WTC11 (cell line): Measurements from ENCODE around the gene LGALS4. TPM values are rescaled to one million over a fixed set of nuclear protein-coding genes. Genes with fewer than 3 reads are reported as not detected.

ENCODE experiments used
- ATAC-seq: fragments of 200-7000 bp; cut with Tn5 transposase; 2 replicates; pipeline ENCODE4 v1.10.0; 2021; ENCODE audit warnings: mild to moderate bottlenecking, moderate library complexity
- CTCF ChIA-PET: fragments of 300-600 bp; sonication (Branson Sonifier 250); formaldehyde crosslinking; loops from one replicate; lab custom pipeline; 2021; ENCODE audit warnings: antibody characterized with exemption; lab: Charles Lee
- POLR2A ChIA-PET: fragments of 350-600 bp; sonication (Branson Sonifier 250); formaldehyde crosslinking; loops from one replicate; lab custom pipeline; 2021; ENCODE audit warnings: antibody characterized with exemption; lab: Charles Lee
- DNase-seq: peaks from one replicate; pipeline ENCODE4 v3.0.0; 2021; ENCODE audit warnings: low spot score
- H3K27ac Mint-ChIP-seq: 2 replicates; pipeline ENCODE4 v1.8.0; 2021; ENCODE audit warnings: mixed read lengths
- H3K27me3 Mint-ChIP-seq: 2 replicates; pipeline ENCODE4 v1.8.0; 2021; ENCODE audit warnings: low read depth, mild to moderate bottlenecking, moderate library complexity, mixed read lengths
- H3K36me3 Mint-ChIP-seq: 2 replicates; pipeline ENCODE4 v1.8.0; 2021; ENCODE audit warnings: mixed read lengths
- H3K4me1 Mint-ChIP-seq: 2 replicates; pipeline ENCODE4 v1.8.0; 2022; ENCODE audit warnings: mixed read lengths
- H3K4me3 Mint-ChIP-seq: 2 replicates; pipeline ENCODE4 v1.8.0; 2021; ENCODE audit warnings: mild to moderate bottlenecking, moderate library complexity, mixed read lengths
- H3K9me3 Mint-ChIP-seq: 2 replicates; pipeline ENCODE4 v1.8.0; 2021; ENCODE audit warnings: mixed read lengths
- HMGA2 ChIP-seq: fragments of 250-450 bp; sonication (Bioruptor Pico); IDR thresholded peaks from 2 replicates; pipeline ENCODE4 v1.4.0; 2021; ENCODE audit warnings: mild to moderate bottlenecking, moderate library complexity
- MXD4 ChIP-seq: fragments of 250-450 bp; sonication (Bioruptor Pico); IDR thresholded peaks from 2 replicates; pipeline ENCODE4 v1.8.0; 2021; ENCODE audit warnings: mild to moderate bottlenecking, moderate library complexity, borderline replicate concordance
- NR1H2 ChIP-seq: sonication (generic); formaldehyde crosslinking; IDR thresholded peaks from 2 replicates; pipeline ENCODE4 v1.9.0; 2021; ENCODE audit warnings: mild to moderate bottlenecking, moderate library complexity, missing genetic modification reagents
- PRRX2 ChIP-seq: fragments of 250-450 bp; sonication (Bioruptor Pico); IDR thresholded peaks from 2 replicates; pipeline ENCODE4 v1.8.0; 2021; ENCODE audit warnings: mild to moderate bottlenecking
- ZNF232 ChIP-seq: sonication (generic); formaldehyde crosslinking; IDR thresholded peaks from 2 replicates; pipeline ENCODE4 v1.8.0; 2022; ENCODE audit warnings: mild to moderate bottlenecking, missing genetic modification reagents
- ZNF317 ChIP-seq: sonication (generic); formaldehyde crosslinking; IDR thresholded peaks from 2 replicates; pipeline ENCODE4 v1.8.1; 2023; ENCODE audit warnings: low read depth, mild to moderate bottlenecking, moderate library complexity, missing genetic modification reagents, borderline replicate concordance
- ZNF416 ChIP-seq: fragments of 250-450 bp; sonication (Bioruptor Pico); IDR thresholded peaks from 2 replicates; pipeline ENCODE4 v1.9.0; 2021; ENCODE audit warnings: mild to moderate bottlenecking, inconsistent platforms
- total RNA-seq: library from RNA; stranded (reverse); gene quantifications from 3 replicates; pipeline ENCODE4 v1.2.3, GENCODE V29; 2021
- TF ChIP-seq, protein P1 (sequence below): sonication (generic); formaldehyde crosslinking; IDR thresholded peaks from 2 replicates; pipeline ENCODE4 v1.8.0; 2023; ENCODE audit warnings: missing genetic modification reagents, mild to moderate bottlenecking, borderline replicate concordance
- TF ChIP-seq, protein P2 (sequence below): sonication (generic); formaldehyde crosslinking; IDR thresholded peaks from 2 replicates; pipeline ENCODE4 v1.8.0; 2022; ENCODE audit warnings: missing genetic modification reagents
- TF ChIP-seq, protein P3 (sequence below): fragments of 250-450 bp; sonication (Bioruptor Pico); conservative IDR thresholded peaks from 2 replicates; pipeline ENCODE4 v1.9.0; 2021; ENCODE audit warnings: mild to moderate bottlenecking
- TF ChIP-seq, protein P4 (sequence below): fragments of 200-600 bp; IDR thresholded peaks from 2 replicates; pipeline ENCODE4 v1.8.0; 2022; ENCODE audit warnings: antibody characterized with exemption
- TF ChIP-seq, protein P5 (sequence below): sonication (generic); formaldehyde crosslinking; conservative IDR thresholded peaks from 2 replicates; pipeline ENCODE4 v1.8.1; 2022; ENCODE audit warnings: mild to moderate bottlenecking, missing genetic modification reagents
- TF ChIP-seq, protein P6 (sequence below): sonication (generic); formaldehyde crosslinking; IDR thresholded peaks from 2 replicates; pipeline ENCODE4 v1.8.1; 2023; ENCODE audit warnings: mild to moderate bottlenecking, missing genetic modification reagents
- TF ChIP-seq, protein P7 (sequence below): sonication (generic); formaldehyde crosslinking; IDR thresholded peaks from 2 replicates; pipeline ENCODE4 v1.8.1; 2023; ENCODE audit warnings: mild to moderate bottlenecking, missing genetic modification reagents, moderate library complexity

Gene LGALS4
- total RNA-seq, 1 experiment from 2014 or later = 1.5 TPM

DNA sequence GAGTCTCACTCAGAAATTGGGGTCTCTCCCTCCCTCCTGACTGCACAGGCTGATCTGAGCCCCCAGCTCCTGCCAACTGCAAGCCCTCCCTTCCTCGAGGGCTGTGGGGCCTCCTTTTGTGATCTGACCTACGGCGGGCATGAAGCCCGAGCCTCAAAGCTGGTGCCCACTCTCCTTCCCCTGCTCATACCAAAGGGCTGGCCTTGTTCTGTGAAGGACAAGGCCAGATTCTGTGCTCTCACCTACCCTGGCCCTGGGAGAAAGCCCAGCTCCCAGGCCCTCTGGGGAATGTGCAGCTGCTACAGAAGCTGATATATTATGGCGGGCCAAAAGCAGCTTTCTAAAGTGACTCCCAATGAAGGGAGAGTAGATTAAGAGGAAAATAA, 27.8 kb upstream of the LGALS4 start (continued):
- TF ChIP-seq, protein P1, sequence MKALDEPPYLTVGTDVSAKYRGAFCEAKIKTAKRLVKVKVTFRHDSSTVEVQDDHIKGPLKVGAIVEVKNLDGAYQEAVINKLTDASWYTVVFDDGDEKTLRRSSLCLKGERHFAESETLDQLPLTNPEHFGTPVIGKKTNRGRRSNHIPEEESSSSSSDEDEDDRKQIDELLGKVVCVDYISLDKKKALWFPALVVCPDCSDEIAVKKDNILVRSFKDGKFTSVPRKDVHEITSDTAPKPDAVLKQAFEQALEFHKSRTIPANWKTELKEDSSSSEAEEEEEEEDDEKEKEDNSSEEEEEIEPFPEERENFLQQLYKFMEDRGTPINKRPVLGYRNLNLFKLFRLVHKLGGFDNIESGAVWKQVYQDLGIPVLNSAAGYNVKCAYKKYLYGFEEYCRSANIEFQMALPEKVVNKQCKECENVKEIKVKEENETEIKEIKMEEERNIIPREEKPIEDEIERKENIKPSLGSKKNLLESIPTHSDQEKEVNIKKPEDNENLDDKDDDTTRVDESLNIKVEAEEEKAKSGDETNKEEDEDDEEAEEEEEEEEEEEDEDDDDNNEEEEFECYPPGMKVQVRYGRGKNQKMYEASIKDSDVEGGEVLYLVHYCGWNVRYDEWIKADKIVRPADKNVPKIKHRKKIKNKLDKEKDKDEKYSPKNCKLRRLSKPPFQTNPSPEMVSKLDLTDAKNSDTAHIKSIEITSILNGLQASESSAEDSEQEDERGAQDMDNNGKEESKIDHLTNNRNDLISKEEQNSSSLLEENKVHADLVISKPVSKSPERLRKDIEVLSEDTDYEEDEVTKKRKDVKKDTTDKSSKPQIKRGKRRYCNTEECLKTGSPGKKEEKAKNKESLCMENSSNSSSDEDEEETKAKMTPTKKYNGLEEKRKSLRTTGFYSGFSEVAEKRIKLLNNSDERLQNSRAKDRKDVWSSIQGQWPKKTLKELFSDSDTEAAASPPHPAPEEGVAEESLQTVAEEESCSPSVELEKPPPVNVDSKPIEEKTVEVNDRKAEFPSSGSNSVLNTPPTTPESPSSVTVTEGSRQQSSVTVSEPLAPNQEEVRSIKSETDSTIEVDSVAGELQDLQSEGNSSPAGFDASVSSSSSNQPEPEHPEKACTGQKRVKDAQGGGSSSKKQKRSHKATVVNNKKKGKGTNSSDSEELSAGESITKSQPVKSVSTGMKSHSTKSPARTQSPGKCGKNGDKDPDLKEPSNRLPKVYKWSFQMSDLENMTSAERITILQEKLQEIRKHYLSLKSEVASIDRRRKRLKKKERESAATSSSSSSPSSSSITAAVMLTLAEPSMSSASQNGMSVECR (CRISPR knock-in tag) = no peak
- TF ChIP-seq, protein P2, sequence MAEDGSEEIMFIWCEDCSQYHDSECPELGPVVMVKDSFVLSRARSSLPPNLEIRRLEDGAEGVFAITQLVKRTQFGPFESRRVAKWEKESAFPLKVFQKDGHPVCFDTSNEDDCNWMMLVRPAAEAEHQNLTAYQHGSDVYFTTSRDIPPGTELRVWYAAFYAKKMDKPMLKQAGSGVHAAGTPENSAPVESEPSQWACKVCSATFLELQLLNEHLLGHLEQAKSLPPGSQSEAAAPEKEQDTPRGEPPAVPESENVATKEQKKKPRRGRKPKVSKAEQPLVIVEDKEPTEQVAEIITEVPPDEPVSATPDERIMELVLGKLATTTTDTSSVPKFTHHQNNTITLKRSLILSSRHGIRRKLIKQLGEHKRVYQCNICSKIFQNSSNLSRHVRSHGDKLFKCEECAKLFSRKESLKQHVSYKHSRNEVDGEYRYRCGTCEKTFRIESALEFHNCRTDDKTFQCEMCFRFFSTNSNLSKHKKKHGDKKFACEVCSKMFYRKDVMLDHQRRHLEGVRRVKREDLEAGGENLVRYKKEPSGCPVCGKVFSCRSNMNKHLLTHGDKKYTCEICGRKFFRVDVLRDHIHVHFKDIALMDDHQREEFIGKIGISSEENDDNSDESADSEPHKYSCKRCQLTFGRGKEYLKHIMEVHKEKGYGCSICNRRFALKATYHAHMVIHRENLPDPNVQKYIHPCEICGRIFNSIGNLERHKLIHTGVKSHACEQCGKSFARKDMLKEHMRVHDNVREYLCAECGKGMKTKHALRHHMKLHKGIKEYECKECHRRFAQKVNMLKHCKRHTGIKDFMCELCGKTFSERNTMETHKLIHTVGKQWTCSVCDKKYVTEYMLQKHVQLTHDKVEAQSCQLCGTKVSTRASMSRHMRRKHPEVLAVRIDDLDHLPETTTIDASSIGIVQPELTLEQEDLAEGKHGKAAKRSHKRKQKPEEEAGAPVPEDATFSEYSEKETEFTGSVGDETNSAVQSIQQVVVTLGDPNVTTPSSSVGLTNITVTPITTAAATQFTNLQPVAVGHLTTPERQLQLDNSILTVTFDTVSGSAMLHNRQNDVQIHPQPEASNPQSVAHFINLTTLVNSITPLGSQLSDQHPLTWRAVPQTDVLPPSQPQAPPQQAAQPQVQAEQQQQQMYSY (CRISPR knock-in tag) = no peak
- TF ChIP-seq PRRX2 (CRISPR knock-in tag) (0 out of 2 replicates have a peak, but pooled peaks have one; percentile 31), HMGA2 (CRISPR knock-in tag) (no peak), ZNF317 (CRISPR knock-in tag) (no peak), ZNF416 (CRISPR knock-in tag) (no peak), MXD4 (no peak)
- TF ChIP-seq, protein P3, sequence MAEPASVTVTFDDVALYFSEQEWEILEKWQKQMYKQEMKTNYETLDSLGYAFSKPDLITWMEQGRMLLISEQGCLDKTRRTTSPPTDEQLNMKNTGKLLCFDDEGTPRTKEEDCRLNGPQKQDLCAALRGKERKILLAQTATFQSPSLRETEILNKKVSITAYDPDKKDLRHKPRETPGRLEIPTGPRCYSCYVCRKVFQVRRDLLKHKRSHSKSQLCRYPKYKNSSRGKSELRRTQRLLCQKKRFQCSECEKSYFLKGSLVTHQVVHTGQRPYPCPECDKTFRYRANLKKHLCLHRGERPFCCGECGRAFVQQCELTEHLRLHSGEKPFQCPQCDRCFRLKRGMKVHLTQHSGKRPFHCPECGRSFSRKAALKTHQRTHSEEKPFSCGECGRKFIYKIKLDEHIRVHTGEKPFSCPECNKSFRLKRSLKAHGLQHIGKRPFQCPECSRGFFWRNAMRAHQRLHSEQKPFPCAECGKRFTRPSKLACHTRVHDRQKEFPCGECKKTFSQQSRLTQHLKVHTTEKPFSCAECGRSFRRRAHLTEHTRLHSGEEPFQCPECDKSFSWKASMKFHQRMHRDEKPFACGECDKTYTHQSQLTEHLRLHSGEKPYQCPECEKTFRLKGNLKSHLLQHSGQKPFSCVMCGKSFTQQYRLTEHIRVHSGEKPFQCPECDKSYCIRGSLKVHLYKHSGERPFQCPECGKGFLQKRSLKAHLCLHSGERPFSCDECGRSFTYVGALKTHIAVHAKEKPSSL = no peak

DNA sequence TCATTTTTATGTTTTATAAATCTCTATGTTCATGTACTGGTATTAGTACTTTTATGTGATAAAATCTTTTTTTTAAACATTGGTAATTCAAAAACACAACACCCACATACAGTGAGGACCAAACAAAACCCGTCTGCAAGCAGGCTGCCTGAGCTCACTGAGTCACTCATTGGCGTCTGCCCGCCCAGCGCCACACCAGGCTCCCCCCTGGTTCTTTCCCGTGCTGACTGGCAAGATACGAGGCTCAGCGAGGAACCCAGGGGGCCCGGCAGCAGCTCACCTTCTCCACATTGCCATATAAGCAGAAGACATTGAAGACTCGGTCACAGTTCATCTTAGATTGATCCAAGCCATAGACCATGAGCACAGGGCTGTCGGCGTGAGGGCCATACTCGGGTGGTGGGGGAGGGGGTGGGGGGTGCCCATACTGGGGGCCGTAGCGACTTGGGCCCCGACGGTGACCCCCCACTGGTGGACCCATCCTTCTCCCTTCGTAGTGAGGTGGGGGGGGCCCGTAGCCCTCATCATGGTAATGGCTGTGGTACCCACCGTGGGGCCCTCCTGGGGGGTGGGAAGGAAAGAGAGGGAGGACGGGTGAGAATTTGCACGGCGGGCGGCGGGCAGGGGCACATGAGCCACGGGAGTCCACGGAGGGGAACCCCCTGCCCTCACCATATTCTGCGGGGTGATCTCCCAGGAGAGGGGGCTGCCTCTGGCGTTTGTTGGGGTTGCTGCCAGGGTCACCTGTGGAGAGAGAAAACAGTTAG, 27.3 kb upstream of the LGALS4 start:
- H3K27ac Mint-ChIP-seq = no peak overlapping the region
- ChIA-PET CTCF (no interaction called here), POLR2A (no interaction called here)
- H3K4me3 Mint-ChIP-seq = no peak overlapping the region
- DNase-seq (no peak), ATAC-seq (no peak)
- H3K9me3 Mint-ChIP-seq = no peaks in the 10 kb centered on the region
- H3K36me3 Mint-ChIP-seq = peaks cover 92% of the 10 kb centered on the region
- no peaks in the 10 kb centered on the region for H3K4me1 Mint-ChIP-seq
- H3K27me3 Mint-ChIP-seq = no peaks in the 10 kb centered on the region
- TF ChIP-seq, protein P2 (CRISPR knock-in tag) = no peak
- TF ChIP-seq, protein P4, sequence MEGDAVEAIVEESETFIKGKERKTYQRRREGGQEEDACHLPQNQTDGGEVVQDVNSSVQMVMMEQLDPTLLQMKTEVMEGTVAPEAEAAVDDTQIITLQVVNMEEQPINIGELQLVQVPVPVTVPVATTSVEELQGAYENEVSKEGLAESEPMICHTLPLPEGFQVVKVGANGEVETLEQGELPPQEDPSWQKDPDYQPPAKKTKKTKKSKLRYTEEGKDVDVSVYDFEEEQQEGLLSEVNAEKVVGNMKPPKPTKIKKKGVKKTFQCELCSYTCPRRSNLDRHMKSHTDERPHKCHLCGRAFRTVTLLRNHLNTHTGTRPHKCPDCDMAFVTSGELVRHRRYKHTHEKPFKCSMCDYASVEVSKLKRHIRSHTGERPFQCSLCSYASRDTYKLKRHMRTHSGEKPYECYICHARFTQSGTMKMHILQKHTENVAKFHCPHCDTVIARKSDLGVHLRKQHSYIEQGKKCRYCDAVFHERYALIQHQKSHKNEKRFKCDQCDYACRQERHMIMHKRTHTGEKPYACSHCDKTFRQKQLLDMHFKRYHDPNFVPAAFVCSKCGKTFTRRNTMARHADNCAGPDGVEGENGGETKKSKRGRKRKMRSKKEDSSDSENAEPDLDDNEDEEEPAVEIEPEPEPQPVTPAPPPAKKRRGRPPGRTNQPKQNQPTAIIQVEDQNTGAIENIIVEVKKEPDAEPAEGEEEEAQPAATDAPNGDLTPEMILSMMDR = no peak
- TF ChIP-seq, protein P5, sequence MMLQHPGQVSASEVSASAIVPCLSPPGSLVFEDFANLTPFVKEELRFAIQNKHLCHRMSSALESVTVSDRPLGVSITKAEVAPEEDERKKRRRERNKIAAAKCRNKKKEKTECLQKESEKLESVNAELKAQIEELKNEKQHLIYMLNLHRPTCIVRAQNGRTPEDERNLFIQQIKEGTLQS (CRISPR knock-in tag) = no peak
- TF ChIP-seq, protein P6, sequence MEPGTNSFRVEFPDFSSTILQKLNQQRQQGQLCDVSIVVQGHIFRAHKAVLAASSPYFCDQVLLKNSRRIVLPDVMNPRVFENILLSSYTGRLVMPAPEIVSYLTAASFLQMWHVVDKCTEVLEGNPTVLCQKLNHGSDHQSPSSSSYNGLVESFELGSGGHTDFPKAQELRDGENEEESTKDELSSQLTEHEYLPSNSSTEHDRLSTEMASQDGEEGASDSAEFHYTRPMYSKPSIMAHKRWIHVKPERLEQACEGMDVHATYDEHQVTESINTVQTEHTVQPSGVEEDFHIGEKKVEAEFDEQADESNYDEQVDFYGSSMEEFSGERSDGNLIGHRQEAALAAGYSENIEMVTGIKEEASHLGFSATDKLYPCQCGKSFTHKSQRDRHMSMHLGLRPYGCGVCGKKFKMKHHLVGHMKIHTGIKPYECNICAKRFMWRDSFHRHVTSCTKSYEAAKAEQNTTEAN = no peak
- TF ChIP-seq, protein P7, sequence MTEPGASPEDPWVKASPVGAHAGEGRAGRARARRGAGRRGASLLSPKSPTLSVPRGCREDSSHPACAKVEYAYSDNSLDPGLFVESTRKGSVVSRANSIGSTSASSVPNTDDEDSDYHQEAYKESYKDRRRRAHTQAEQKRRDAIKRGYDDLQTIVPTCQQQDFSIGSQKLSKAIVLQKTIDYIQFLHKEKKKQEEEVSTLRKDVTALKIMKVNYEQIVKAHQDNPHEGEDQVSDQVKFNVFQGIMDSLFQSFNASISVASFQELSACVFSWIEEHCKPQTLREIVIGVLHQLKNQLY = no peak
- TF ChIP-seq NR1H2 (CRISPR knock-in tag) (no peak), ZNF232 (no peak)
